Activated naive CD8-positive, alpha-beta T cell treated with anti-CD3 and anti-CD28 coated beads, Interleukin-2, amount 50 U/mL, for 24 hours (primary cell): Measurements from ENCODE around the gene MAP1LC3B2.
A peak's percentile ranks its signal among the peaks of the same experiment; 100 is the strongest.

Experiments used
- ATAC-seq: fragments of 150-1000 bp; cut with Tn5 transposase; one replicate; pipeline ENCODE4 v1.10.0; 2021
- DNase-seq: peaks from one replicate; pipeline ENCODE4 v3.0.0; 2021
- H3K27ac Mint-ChIP-seq: one replicate; pipeline ENCODE4 v1.8.0; 2021; ENCODE audit warnings: mild to moderate bottlenecking, mixed read lengths
- H3K27me3 Mint-ChIP-seq: one replicate; pipeline ENCODE4 v1.8.0; 2021; ENCODE audit warnings: mixed read lengths
- H3K36me3 Mint-ChIP-seq: one replicate; pipeline ENCODE4 v1.8.0; 2021; ENCODE audit warnings: low read depth, mixed read lengths
- H3K4me1 Mint-ChIP-seq: one replicate; pipeline ENCODE4 v1.8.0; 2021; ENCODE audit warnings: mixed read lengths
- H3K4me3 Mint-ChIP-seq: one replicate; pipeline ENCODE4 v1.8.0; 2021; ENCODE audit warnings: mild to moderate bottlenecking, moderate library complexity, mixed read lengths
- H3K9me3 Mint-ChIP-seq: one replicate; pipeline ENCODE4 v1.8.0; 2021; ENCODE audit warnings: mixed read lengths

The MAP1LC3B2 gene

GRCh38 chr12:116542345-116542956 lies 16.7 kb upstream of the MAP1LC3B2 start:
- Mint-ChIP-seq H3K4me3 (no peak overlapping the region), H3K9me3 (no peaks in the 10 kb centered on the region), H3K4me1 (peaks cover 28% of the 10 kb centered on the region), H3K27me3 (no peaks in the 10 kb centered on the region), H3K27ac (no peak overlapping the region), H3K36me3 (no peaks in the 10 kb centered on the region)
- ATAC-seq: no peak
- no peak for DNase-seq

- DNase-seq (no peak), ATAC-seq (no peak)
- no peaks in the 10 kb centered on the region for H3K9me3 Mint-ChIP-seq
- no peaks in the 10 kb centered on the region for H3K27me3 Mint-ChIP-seq
- H3K4me3 Mint-ChIP-seq: no peak overlapping the region
- no peak overlapping the region for H3K27ac Mint-ChIP-seq
- peaks cover 14% of the 10 kb centered on the region for H3K4me1 Mint-ChIP-seq
- no peaks in the 10 kb centered on the region for H3K36me3 Mint-ChIP-seq
Observed at GRCh38 chr12:116544656-116545055, 14.5 kb upstream of the MAP1LC3B2 start.

- no peak for DNase-seq
- H3K4me3 Mint-ChIP-seq: no peak overlapping the region
- no peak overlapping the region for H3K27ac Mint-ChIP-seq
- H3K4me1 Mint-ChIP-seq: peaks cover 11% of the 10 kb centered on the region
- H3K9me3 Mint-ChIP-seq: no peaks in the 10 kb centered on the region
- no peak for ATAC-seq
- H3K27me3 Mint-ChIP-seq: no peaks in the 10 kb centered on the region
- H3K36me3 Mint-ChIP-seq: no peaks in the 10 kb centered on the region
Observed at GRCh38 chr12:116545144-116545543, 14.0 kb upstream of the MAP1LC3B2 start.

GRCh38 chr12:116545936-116546335 lies 13.2 kb upstream of the MAP1LC3B2 start:
- Mint-ChIP-seq H3K4me3 (no peak overlapping the region), H3K9me3 (no peaks in the 10 kb centered on the region), H3K36me3 (no peaks in the 10 kb centered on the region), H3K27me3 (no peaks in the 10 kb centered on the region), H3K27ac (no peak overlapping the region), H3K4me1 (peaks cover 8% of the 10 kb centered on the region)
- no peak for DNase-seq
- no peak for ATAC-seq

- Mint-ChIP-seq H3K4me1 (peaks cover 8% of the 10 kb centered on the region), H3K27me3 (no peaks in the 10 kb centered on the region), H3K9me3 (no peaks in the 10 kb centered on the region), H3K36me3 (no peaks in the 10 kb centered on the region), H3K27ac (no peak overlapping the region), H3K4me3 (no peak overlapping the region)
- DNase-seq (no peak), ATAC-seq (no peak)
Observed at GRCh38 chr12:116547955-116548501, 11.2 kb upstream of the MAP1LC3B2 start.

- no peaks in the 10 kb centered on the region for H3K9me3 Mint-ChIP-seq
- peaks cover 8% of the 10 kb centered on the region for H3K4me1 Mint-ChIP-seq
- H3K27ac Mint-ChIP-seq: no peak overlapping the region
- no peak for ATAC-seq
- H3K36me3 Mint-ChIP-seq: no peaks in the 10 kb centered on the region
- no peaks in the 10 kb centered on the region for H3K27me3 Mint-ChIP-seq
- no peak overlapping the region for H3K4me3 Mint-ChIP-seq
- DNase-seq: no peak
Observed at GRCh38 chr12:116549993-116550392, 9.2 kb upstream of the MAP1LC3B2 start.

- no peak for ATAC-seq
- H3K9me3 Mint-ChIP-seq: no peaks in the 10 kb centered on the region
Observed at GRCh38 chr12:116551151-116551550, 8.0 kb upstream of the MAP1LC3B2 start.

GRCh38 chr12:116551619-116551951 lies 7.6 kb upstream of the MAP1LC3B2 start:
- no peaks in the 10 kb centered on the region for H3K36me3 Mint-ChIP-seq
- no peak overlapping the region for H3K4me3 Mint-ChIP-seq
- no peaks in the 10 kb centered on the region for H3K9me3 Mint-ChIP-seq
- DNase-seq (no peak), ATAC-seq (no peak)
- H3K27ac Mint-ChIP-seq: no peak overlapping the region
- peaks cover 10% of the 10 kb centered on the region for H3K4me1 Mint-ChIP-seq
- H3K27me3 Mint-ChIP-seq: no peaks in the 10 kb centered on the region

More at GRCh38 chr12:116551151-116551550, 8.0 kb upstream of the MAP1LC3B2 start:
- peaks cover 8% of the 10 kb centered on the region for H3K4me1 Mint-ChIP-seq
- no peak overlapping the region for H3K27ac Mint-ChIP-seq
- H3K36me3 Mint-ChIP-seq: no peaks in the 10 kb centered on the region
- no peaks in the 10 kb centered on the region for H3K27me3 Mint-ChIP-seq
- no peak overlapping the region for H3K4me3 Mint-ChIP-seq
- no peak for DNase-seq

GRCh38 chr12:116551952-116552772 lies 7.0 kb upstream of the MAP1LC3B2 start:
- ATAC-seq (peak; percentile 36), DNase-seq (no peak)
- no peak overlapping the region for H3K27ac Mint-ChIP-seq
- no peak overlapping the region for H3K4me3 Mint-ChIP-seq
- H3K36me3 Mint-ChIP-seq: no peaks in the 10 kb centered on the region
- H3K9me3 Mint-ChIP-seq: no peaks in the 10 kb centered on the region
- H3K4me1 Mint-ChIP-seq: peaks cover 16% of the 10 kb centered on the region
- no peaks in the 10 kb centered on the region for H3K27me3 Mint-ChIP-seq

GRCh38 chr12:116552773-116553373 lies 6.3 kb upstream of the MAP1LC3B2 start:
- DNase-seq (no peak), ATAC-seq (no peak)
- Mint-ChIP-seq H3K27me3 (no peaks in the 10 kb centered on the region), H3K4me3 (no peak overlapping the region), H3K4me1 (peaks cover 21% of the 10 kb centered on the region), H3K27ac (no peak overlapping the region), H3K36me3 (no peaks in the 10 kb centered on the region), H3K9me3 (no peaks in the 10 kb centered on the region)

GRCh38 chr12:116556356-116556952 lies 2.7 kb upstream of the MAP1LC3B2 start:
- no peak overlapping the region for H3K4me3 Mint-ChIP-seq
- peaks cover 1% of the 10 kb centered on the region for H3K27me3 Mint-ChIP-seq
- H3K36me3 Mint-ChIP-seq: peaks cover 1% of the 10 kb centered on the region
- H3K4me1 Mint-ChIP-seq: peaks cover 42% of the 10 kb centered on the region
- no peak overlapping the region for H3K27ac Mint-ChIP-seq
- DNase-seq (no peak), ATAC-seq (no peak)
- H3K9me3 Mint-ChIP-seq: no peaks in the 10 kb centered on the region

- Mint-ChIP-seq H3K4me1 (peaks cover 46% of the 10 kb centered on the region), H3K4me3 (no peak overlapping the region), H3K9me3 (no peaks in the 10 kb centered on the region), H3K36me3 (peaks cover 1% of the 10 kb centered on the region), H3K27ac (no peak overlapping the region), H3K27me3 (peaks cover 1% of the 10 kb centered on the region)
- ATAC-seq: no peak
- no peak for DNase-seq
Observed at GRCh38 chr12:116556964-116557698, 2.0 kb upstream of the MAP1LC3B2 start.

GRCh38 chr12:116558280-116559161 lies 660 bp upstream of the MAP1LC3B2 start:
- peak overlapping the region; percentile 14 for H3K4me3 Mint-ChIP-seq
- peaks cover 4% of the 10 kb centered on the region for H3K9me3 Mint-ChIP-seq
- H3K4me1 Mint-ChIP-seq: peaks cover 46% of the 10 kb centered on the region
- H3K27me3 Mint-ChIP-seq: peaks cover 1% of the 10 kb centered on the region
- peaks cover 3% of the 10 kb centered on the region for H3K36me3 Mint-ChIP-seq
- DNase-seq (no peak), ATAC-seq (no peak)
- H3K27ac Mint-ChIP-seq: peak overlapping the region; percentile 86
